Transverse colon (tissue), 4 donors: ENCODE data around the gene CYFIP2. TPM values are rescaled to one million over a fixed set of nuclear protein-coding genes. Genes with fewer than 3 reads are reported as not detected.

ENCODE experiments used
- DNase-seq: peaks from one replicate; pipeline ENCODE4 v3.0.0-alpha.2; 2019
- H3K27ac ChIP-seq, 4 donors: fragments of 200-600 bp; sonication (generic); 2 replicates each; pipeline ENCODE4 v1.5.1; 2016 to 2018; ENCODE audit warnings: inconsistent platforms in 4 of 4
- H3K27me3 ChIP-seq: fragments of 200-600 bp; sonication (generic); 2 replicates; pipeline ENCODE4 v1.5.1; 2017; ENCODE audit warnings: inconsistent platforms
- H3K36me3 ChIP-seq, 4 donors: fragments of 200-600 bp; sonication (generic); 2 replicates each; pipeline ENCODE4 v1.5.1; 2017 to 2019; ENCODE audit warnings: inconsistent platforms in 4 of 4
- H3K4me1 ChIP-seq, 4 donors: fragments of 200-600 bp; sonication (generic); 2 replicates each; pipeline ENCODE4 v1.5.1; 2017 to 2020; ENCODE audit warnings: inconsistent platforms in 4 of 4
- H3K4me3 ChIP-seq, 4 donors: fragments of 200-600 bp; sonication (generic); 1 replicate in 1 of 4; 2 replicates in 3 of 4; pipeline versions ENCODE4 v1.5.1 to v1.6.1; 2017 to 2019; ENCODE audit warnings: inconsistent platforms in 4 of 4
- H3K9me3 ChIP-seq, 2 donors: fragments of 200-600 bp; sonication (generic); 2 replicates each; pipeline ENCODE4 v1.5.1; 2017 to 2019; ENCODE audit warnings: inconsistent platforms in 2 of 2
- CTCF ChIP-seq, 5 experiments: fragments of 200-600 bp in 3 of 5; fragments of 450-650 bp in 2 of 5; sonication (generic) in 3 of 5; IDR thresholded peaks; 1 replicate in 2 of 5; 2 replicates in 3 of 5; pipeline ENCODE4 v1.5.1; 2016 to 2017; ENCODE audit warnings: antibody characterized with exemption in 5 of 5, inconsistent platforms in 3 of 5, mild to moderate bottlenecking in 2 of 5, moderate library complexity in 1 of 5
- EP300 ChIP-seq: sonication (generic); formaldehyde crosslinking; IDR thresholded peaks from one replicate; pipeline ENCODE4 v1.6.1; 2017; ENCODE audit warnings: antibody characterized with exemption, low read depth
- POLR2A ChIP-seq: fragments of 450-650 bp; IDR thresholded peaks from one replicate; pipeline ENCODE4 v1.6.1; 2016; ENCODE audit warnings: antibody characterized with exemption, mild to moderate bottlenecking, moderate library complexity
- POLR2AphosphoS5 ChIP-seq, 3 donors: sonication (generic); formaldehyde crosslinking; IDR thresholded peaks; one replicate each; pipeline ENCODE4 v1.6.1; 2016; ENCODE audit warnings: antibody characterized with exemption in 3 of 3
- WGBS, 2 donors: methylation state at CpG; one replicate each; pipeline ENCODE4 v1.1.5; 2018; ENCODE audit warnings: low coverage in 1 of 2; 5-methylcytosine and 5-hydroxymethylcytosine counted together
- in situ Hi-C, 4 donors: fragments of 200-750 bp; cut with MboI; loops; one replicate each; pipeline versions ENCODE4 v1.15.0 to v1.15.1; 2017; ENCODE audit warnings: low sequenced_read_pairs in 3 of 4, low pct_ligation_motif_present in 1 of 4, low pct_unique_long_range_greater_than_20kb in 1 of 4
- intact Hi-C: fragments of 100-400 bp; cut with DNase I; formaldehyde crosslinking; loops from one replicate; pipeline ENCODE4 v1.15.1; 2023; ENCODE audit warnings: low total_unique reads
- total RNA-seq, 4 donors: library from RNA; depleted of rRNA; stranded (reverse); fragments of >200 nt; gene quantifications; one replicate each; pipeline ENCODE4 v1.1.0, GENCODE V29; 2016

CYFIP2 gene
- total RNA-seq, 4 donors from 2014 or later: 34.0 to 134 (median 41.6) TPM

GRCh38 chr5:157303667-157304327 lies 37.9 kb downstream of the CYFIP2 start:
- no peaks in the 10 kb centered on the region for H3K4me1 ChIP-seq
- no peaks in the 10 kb centered on the region for H3K27me3 ChIP-seq
- DNase-seq: no peak
- in situ Hi-C loops: loop anchor here in 1 of 4 donors (25.0 kb wide), 1 partner anchor 141 kb away; the partner anchor contains the start of gene GARIN3
- no peaks in the 10 kb centered on the region for H3K36me3 ChIP-seq
- no peaks in the 10 kb centered on the region for H3K9me3 ChIP-seq
- no peak overlapping the region for H3K4me3 ChIP-seq
- TF ChIP-seq POLR2AphosphoS5 (IDR thresholded peaks at IDR 0.05): no peak
- no peak for TF ChIP-seq EP300
- no peak for TF ChIP-seq CTCF (IDR thresholded peaks at IDR 0.05)
- no peak for TF ChIP-seq POLR2A
- 44 to 79% methylated on average over 2 to 8 of the region's 8 CpGs for WGBS, 2 donors
- H3K27ac ChIP-seq: no peak overlapping the region
- intact Hi-C loops: loop anchor here (10.0 kb wide), 1 partner anchor 49 kb away; no protein-coding TSS in a partner anchor

- WGBS, 2 donors: 90 to 93% methylated on average over 2 to 4 of the region's 4 CpGs
- TF ChIP-seq EP300 (no peak), CTCF (IDR thresholded peaks at IDR 0.05) (no peak), POLR2AphosphoS5 (IDR thresholded peaks at IDR 0.05) (no peak), POLR2A (no peak)
- no peaks in the 10 kb centered on the region for H3K9me3 ChIP-seq
- no peaks in the 10 kb centered on the region for H3K4me1 ChIP-seq
- in situ Hi-C loops: loop anchor here in 2 of 4 donors (5.0 to 25.0 kb wide), 2 partner anchors 49 to 144 kb away; partner anchors contain the start of gene GARIN3 (in 1 of the 2)
- DNase-seq: no peak
- no peaks in the 10 kb centered on the region for H3K36me3 ChIP-seq
- intact Hi-C loops: loop anchor here (10.0 kb wide), 1 partner anchor 51 kb away; no protein-coding TSS in a partner anchor
- no peak overlapping the region for H3K27ac ChIP-seq
- H3K4me3 ChIP-seq: no peak overlapping the region
- no peaks in the 10 kb centered on the region for H3K27me3 ChIP-seq
Observed at GRCh38 chr5:157306081-157306480, 40.2 kb downstream of the CYFIP2 start.

GRCh38 chr5:157306692-157307471 lies 41.0 kb downstream of the CYFIP2 start:
- intact Hi-C loops: loop anchor here (10.0 kb wide), 1 partner anchor 52 kb away; no protein-coding TSS in a partner anchor
- Histone ChIP-seq H3K27me3 (no peaks in the 10 kb centered on the region), H3K4me3 (no peak overlapping the region), H3K4me1 (no peaks in the 10 kb centered on the region), H3K27ac (no peak overlapping the region), H3K36me3 (no peaks in the 10 kb centered on the region), H3K9me3 (no peaks in the 10 kb centered on the region)
- DNase-seq: no peak
- in situ Hi-C loops: loop anchor here in 2 of 4 donors (5.0 to 25.0 kb wide), 2 partner anchors 50 to 145 kb away; partner anchors contain the start of gene GARIN3 (in 1 of the 2)
- no peak for TF ChIP-seq POLR2AphosphoS5 (IDR thresholded peaks at IDR 0.05)
- TF ChIP-seq EP300: no peak
- no peak for TF ChIP-seq CTCF (IDR thresholded peaks at IDR 0.05)
- TF ChIP-seq POLR2A: no peak
- 80 to 90% methylated on average over 6 to 10 of the region's 10 CpGs for WGBS, 2 donors
